Vagina (tissue), 2 donors: ENCODE results near the gene BIN1. TPM values are rescaled to one million over a fixed set of nuclear protein-coding genes. Genes with fewer than 3 reads are reported as not detected.

Source experiments
- DNase-seq, 2 donors: peaks; one replicate each; pipeline ENCODE4 v3.0.0-alpha.2; 2017; ENCODE audit errors: extremely low spot score in 2 of 2
- H3K27ac ChIP-seq: fragments of 200-600 bp; sonication (generic); one replicate; pipeline ENCODE4 v1.5.1; 2019
- H3K27me3 ChIP-seq: fragments of 200-600 bp; sonication (generic); one replicate; pipeline ENCODE4 v1.5.1; 2019
- H3K36me3 ChIP-seq, 2 donors: fragments of 200-600 bp; sonication (generic); one replicate each; pipeline ENCODE4 v1.5.1; 2017 to 2019
- H3K4me1 ChIP-seq: fragments of 200-600 bp; sonication (generic); one replicate; pipeline ENCODE4 v1.5.1; 2019
- H3K4me3 ChIP-seq, 2 donors: fragments of 200-600 bp; sonication (generic); 1 replicate in 1 of 2; 2 replicates in 1 of 2; pipeline ENCODE4 v1.5.1; 2016 to 2019
- H3K9me3 ChIP-seq: fragments of 200-600 bp; sonication (generic); one replicate; pipeline ENCODE4 v1.5.1; 2019
- POLR2A ChIP-seq, 2 donors: fragments of 450-650 bp; IDR thresholded peaks; one replicate each; pipeline ENCODE4 v1.6.1; 2017; ENCODE audit warnings: antibody characterized with exemption in 2 of 2, mild to moderate bottlenecking in 2 of 2, moderate library complexity in 2 of 2
- POLR2AphosphoS5 ChIP-seq, 2 donors: sonication (generic); formaldehyde crosslinking; IDR thresholded peaks; one replicate each; pipeline ENCODE4 v1.9.0; 2017; ENCODE audit warnings: antibody characterized with exemption in 2 of 2, mild to moderate bottlenecking in 2 of 2, low read depth in 1 of 2; ENCODE audit not compliant: insufficient read depth in 1 of 2
- intact Hi-C: fragments of 100-400 bp; cut with DNase I; formaldehyde crosslinking; loops from one replicate; pipeline ENCODE4 v1.15.1; 2023
- small RNA-seq: library from RNA; depleted of rRNA; stranded (forward); fragments of <200 nt; gene quantifications from one replicate; pipeline ENCODE3, GENCODE V24; 2016
- total RNA-seq: library from RNA; depleted of rRNA; stranded (reverse); fragments of >200 nt; gene quantifications from one replicate; pipeline ENCODE4 v1.2.3, GENCODE V29; 2016
- TF ChIP-seq, protein P1 (sequence below), 3 experiments: fragments of 450-650 bp in 2 of 3; fragments of 200-600 bp in 1 of 3; sonication (generic) in 1 of 3; IDR thresholded peaks; one replicate each; pipeline ENCODE4 v1.5.1; 2017 to 2019; ENCODE audit warnings: antibody characterized with exemption in 3 of 3, mild to moderate bottlenecking in 2 of 3, moderate library complexity in 2 of 3

The BIN1 gene
- total RNA-seq, 1 donor from 2014 or later: 60.9 TPM

DNA sequence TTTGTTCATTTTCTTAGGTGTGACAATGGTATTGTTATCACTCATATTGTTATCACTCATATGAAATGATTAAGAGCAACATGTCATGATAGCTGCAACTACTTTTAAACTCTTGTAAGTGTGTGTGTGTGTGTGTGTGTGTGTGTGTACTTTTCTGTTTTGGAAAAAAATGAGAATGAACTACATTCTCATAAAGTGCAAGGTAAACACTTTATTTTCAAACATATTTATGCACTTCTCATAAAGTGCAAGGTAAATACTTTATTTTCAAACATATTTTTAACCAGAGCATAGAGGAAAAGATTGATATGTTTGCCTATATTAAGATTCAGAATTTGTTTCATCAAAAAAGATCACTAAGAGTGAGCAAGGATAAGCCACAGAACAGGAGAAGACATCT, 108.5 kb downstream of the BIN1 start:
- Histone ChIP-seq H3K27me3 (no peaks in the 10 kb centered on the region), H3K4me3 (no peak overlapping the region), H3K9me3 (no peaks in the 10 kb centered on the region), H3K27ac (no peak overlapping the region), H3K36me3 (no peaks in the 10 kb centered on the region), H3K4me1 (no peaks in the 10 kb centered on the region)
- TF ChIP-seq POLR2A (IDR thresholded peaks at IDR 0.05) (no peak), POLR2AphosphoS5 (IDR thresholded peaks at IDR 0.05; ENCODE audit: insufficient read depth in 1 of 2, low read depth in 1 of 2) (no peak)
- TF ChIP-seq, protein P1, sequence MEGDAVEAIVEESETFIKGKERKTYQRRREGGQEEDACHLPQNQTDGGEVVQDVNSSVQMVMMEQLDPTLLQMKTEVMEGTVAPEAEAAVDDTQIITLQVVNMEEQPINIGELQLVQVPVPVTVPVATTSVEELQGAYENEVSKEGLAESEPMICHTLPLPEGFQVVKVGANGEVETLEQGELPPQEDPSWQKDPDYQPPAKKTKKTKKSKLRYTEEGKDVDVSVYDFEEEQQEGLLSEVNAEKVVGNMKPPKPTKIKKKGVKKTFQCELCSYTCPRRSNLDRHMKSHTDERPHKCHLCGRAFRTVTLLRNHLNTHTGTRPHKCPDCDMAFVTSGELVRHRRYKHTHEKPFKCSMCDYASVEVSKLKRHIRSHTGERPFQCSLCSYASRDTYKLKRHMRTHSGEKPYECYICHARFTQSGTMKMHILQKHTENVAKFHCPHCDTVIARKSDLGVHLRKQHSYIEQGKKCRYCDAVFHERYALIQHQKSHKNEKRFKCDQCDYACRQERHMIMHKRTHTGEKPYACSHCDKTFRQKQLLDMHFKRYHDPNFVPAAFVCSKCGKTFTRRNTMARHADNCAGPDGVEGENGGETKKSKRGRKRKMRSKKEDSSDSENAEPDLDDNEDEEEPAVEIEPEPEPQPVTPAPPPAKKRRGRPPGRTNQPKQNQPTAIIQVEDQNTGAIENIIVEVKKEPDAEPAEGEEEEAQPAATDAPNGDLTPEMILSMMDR (IDR thresholded peaks at IDR 0.05): no peak
- intact Hi-C loops: no loop called here
- DNase-seq: no peak

Small RNA genes lying within 50 kb of the gene (small RNA-seq; reads per million reads assigned to genes)
- gene RNU7-182P: not detected

Other genes with a start within 250 kb of the BIN1 start
- not detected for gene TEX51, start 208.3 kb downstream of the BIN1 start, total RNA-seq
- gene CYP27C1, start 113.1 kb upstream of the BIN1 start, total RNA-seq: 3.2 TPM
- gene ERCC3, start 187.0 kb upstream of the BIN1 start, total RNA-seq: 68.3 TPM